ENCODE data around the gene SLC43A2.
A peak's percentile ranks its signal among the peaks of the same experiment; 100 is the strongest.
"Not testable (repeated sequence)": the region's sequence is repeated elsewhere in the genome, so short reads cannot be mapped to it uniquely, and the experiment has no call there.

Gene SLC43A2

DNA sequence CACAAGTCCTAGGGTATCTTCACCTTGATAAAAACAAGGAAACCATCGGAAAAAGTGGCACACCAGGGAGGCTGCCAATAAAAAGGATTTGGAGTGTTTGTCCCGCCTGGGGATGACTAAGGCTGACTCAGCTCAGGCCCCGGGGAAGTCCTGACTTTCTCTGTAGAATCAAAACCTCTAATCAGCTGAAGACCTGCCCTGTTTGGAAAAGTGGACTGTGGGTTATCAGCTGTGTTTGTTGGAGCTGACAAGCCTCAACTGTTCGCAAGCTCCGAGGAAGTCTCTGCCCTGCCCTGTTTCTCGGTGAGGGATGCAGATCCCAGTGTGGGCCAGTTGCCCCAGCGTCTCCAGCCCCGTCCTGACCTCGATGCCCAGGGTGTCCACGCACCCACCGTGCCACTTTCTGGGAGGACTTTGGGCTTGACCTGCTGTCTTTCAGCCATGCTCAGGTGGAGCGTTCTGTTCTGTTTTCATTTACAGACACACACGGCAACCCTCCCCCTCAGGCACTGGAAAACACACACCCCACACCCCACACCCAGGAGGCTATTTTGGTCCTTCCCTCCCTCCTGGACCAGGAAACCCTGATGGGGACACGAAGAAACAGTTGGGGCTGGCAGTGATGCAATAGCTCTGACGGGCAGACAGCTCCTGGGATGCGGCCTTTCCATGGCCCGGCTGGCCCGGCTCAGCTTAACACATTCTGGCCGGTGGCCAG lies 38.4 kb downstream of the SLC43A2 start:
- DNase-seq (ENCODE audit: low read depth), result no peak

DNA sequence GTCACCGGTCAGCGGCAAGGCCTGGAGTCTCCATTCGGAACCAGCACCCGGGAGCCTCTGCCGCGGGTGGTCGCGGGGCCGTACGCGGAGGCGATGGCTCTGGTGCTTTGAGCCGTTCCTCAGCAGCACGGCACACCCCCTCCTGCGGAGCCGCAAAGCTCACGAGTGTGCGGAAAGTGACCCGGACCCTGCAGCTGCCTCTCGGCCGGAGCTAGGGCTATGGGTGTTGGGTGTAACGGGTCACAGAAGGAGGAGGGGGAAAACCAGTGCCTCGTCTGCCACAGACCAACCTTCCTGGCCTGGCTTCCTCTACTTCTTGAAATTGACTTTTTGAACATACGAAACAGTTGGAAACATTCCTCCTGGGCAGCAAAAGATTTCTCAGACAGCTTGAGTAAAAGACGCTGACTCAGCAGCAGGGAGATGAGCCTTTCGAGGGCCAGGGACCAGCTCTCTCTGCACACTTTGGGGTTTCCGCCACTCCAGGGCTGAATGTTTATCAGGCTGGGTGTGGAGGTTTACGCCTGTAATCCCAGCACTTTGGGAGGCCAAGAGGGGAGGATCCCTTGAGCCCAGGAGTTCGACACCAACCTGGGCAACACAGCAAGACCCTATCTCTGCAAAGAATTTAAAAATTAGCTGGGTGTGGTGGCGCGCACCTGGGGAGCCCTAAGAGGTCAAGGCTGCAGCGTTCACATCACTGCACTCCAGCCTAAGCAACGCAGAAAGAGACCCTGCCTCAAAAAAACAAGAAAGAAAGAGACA lies 39.6 kb downstream of the SLC43A2 start:
- no peak for DNase-seq (ENCODE audit: low read depth)

- no peak for DNase-seq (ENCODE audit: low read depth)
Observed at GRCh38 chr17:1584167-1584566, 44.5 kb downstream of the SLC43A2 start.

GRCh38 chr17:1583556-1583955 lies 45.1 kb downstream of the SLC43A2 start:
- no peak for DNase-seq (ENCODE audit: low read depth)

- DNase-seq (ENCODE audit: low read depth), result no peak
Observed at GRCh38 chr17:1582374-1582773, 46.3 kb downstream of the SLC43A2 start.

DNA sequence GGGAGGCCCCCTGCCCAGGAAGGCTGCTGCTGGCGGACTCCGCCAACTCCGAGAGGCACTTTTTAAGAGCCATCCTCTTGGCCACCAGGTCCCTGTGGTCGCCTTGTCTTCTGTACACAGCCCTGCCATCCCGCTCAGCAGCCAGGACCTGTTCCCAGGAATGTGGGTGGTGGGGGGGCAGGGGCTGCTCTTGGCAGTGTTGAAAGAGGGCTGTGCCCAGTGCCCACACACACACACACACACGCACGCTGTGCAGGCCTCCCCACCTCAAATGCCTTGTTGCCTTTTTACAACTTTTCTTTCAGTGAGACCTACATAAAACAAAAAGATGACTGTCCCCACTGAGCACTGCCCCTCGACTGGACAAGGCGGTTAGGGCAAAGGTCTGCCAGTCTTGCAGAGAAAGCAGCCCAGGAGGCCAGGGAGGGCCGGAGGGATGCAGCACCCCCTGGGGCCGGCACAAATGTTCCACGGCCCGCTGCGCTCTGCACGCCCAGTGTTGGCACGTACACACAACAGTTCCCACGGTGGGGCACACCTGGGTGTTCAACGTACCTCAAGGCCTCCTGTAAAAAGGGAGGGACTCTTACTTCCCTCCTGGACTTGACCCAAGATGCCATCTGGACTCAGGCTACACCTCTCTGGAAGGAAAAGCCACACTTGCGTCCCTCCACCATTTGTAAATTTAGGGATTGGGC lies 47.5 kb downstream of the SLC43A2 start:
- DNase-seq (ENCODE audit: low read depth), result no peak

GRCh38 chr17:1578029-1578428 lies 50.6 kb downstream of the SLC43A2 start:
- no peak for DNase-seq (ENCODE audit: low read depth)

- no peak for DNase-seq (ENCODE audit: low read depth)
Observed at GRCh38 chr17:1577583-1578013, 51.0 kb downstream of the SLC43A2 start.

- no peak for DNase-seq (ENCODE audit: low read depth)
Observed at GRCh38 chr17:1577182-1577581, 51.5 kb downstream of the SLC43A2 start.

- no peak for DNase-seq (ENCODE audit: low read depth)
Observed at GRCh38 chr17:1576500-1576899, 52.1 kb downstream of the SLC43A2 start.

DNA sequence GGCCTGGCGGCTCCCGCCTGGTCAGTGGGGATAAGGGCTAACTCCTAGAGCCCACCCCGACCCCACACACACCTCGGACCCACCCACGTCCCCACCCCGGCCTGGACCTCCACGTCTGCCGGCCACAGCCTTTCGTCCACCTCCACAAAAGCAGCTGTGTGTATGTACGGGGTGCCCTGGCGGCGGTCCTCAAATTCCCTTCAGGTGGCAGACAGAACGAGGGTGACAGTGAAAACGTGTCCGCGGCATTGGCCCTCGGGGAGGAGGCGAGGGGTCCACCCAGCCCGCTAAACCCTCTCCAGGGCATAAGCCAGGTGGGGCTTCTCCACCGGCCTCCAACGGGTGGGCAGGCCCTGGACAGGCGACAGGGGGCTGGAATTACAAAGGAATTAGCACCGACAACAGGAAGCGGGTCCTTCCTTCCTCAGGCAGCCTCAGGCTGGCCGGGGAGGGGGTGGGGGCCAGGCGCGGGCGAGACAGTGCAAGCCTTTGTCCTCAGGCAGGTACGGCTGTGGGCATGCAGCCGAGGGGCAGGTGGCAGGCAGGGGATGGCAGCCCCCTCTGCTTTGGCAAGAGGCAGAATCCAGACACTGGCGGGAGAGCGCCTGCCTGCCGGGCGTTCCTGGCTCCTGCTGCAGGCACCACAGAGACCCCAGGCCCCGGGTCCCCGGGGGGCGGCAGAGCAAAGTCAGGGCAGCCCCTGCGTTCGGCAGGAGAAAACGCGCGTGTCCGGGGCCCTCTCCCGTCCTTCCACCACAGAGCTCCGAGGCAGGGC lies 53.8 kb downstream of the SLC43A2 start:
- no peak for DNase-seq (ENCODE audit: low read depth)

- DNase-seq (ENCODE audit: low read depth), result peak; percentile 51
Observed at GRCh38 chr17:1573932-1574696, 54.5 kb downstream of the SLC43A2 start.

GRCh38 chr17:1572646-1573045 lies 56.0 kb downstream of the SLC43A2 start:
- not testable (repeated sequence) for DNase-seq (ENCODE audit: low read depth)

GRCh38 chr17:1571341-1571704 lies 57.3 kb downstream of the SLC43A2 start:
- DNase-seq (ENCODE audit: low read depth), result no peak

DNA sequence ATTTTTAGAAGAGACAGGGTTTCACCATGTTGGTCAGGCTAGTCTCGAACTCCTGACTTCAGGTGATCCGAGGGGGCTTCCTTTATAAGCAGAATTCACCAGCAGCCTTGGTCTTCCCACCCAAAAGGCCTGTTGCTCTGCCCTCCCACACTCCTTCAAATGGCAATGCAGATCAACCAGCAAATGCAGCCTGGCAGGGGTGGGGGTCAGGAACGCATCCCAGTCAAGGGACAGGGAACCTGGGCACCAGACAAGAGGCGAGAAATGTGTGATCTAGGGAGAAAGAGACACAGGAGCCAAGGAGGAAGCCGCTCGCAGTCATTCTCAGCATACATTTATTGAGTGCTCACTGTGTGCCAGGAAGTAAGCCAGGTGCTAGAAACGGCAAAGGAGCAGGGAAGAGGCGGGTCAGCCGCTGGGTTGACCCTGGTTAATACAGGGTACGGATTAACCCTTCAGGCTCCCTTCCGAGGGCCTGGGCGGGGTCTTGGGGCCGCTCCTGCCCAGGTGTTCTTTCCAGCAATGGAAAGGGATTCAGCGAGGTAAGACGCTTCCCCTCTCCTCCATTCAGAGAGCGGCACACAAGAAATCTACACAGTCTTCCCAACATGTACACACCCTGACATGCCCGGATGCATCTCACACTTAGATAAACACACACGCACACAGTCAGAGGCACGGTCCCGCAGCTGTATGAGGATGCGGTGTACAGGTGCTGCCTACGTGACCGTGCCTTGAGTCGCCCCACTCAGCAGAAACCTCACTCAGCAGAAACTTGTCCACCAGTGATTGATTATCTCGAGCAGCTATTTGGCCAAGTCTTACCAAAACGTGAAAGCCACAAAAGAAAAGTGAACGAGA lies 59.5 kb downstream of the SLC43A2 start:
- DNase-seq (ENCODE audit: low read depth), result no peak

GRCh38 chr17:1566505-1567199 lies 62.0 kb downstream of the SLC43A2 start:
- DNase-seq (ENCODE audit: low read depth), result no peak

DNA sequence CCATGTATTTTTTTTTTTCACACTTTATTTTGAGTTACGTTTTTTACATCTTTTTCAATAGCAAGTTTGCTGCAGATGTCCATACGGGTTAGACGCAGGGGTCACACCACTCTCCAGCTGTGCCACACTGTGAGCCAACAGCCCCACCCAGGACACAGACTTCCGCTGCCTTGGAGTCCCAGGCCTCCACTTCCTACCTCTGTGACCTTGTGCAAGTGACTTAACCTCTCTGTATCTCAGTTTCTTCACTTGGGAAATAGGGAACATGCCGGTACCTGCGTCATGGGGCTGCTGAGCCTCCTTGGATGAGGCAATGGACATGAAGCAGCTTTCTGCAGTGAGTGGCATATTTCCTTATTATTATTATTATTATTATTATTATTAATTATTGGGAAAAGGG lies 62.8 kb downstream of the SLC43A2 start:
- no peak for DNase-seq (ENCODE audit: low read depth)

- DNase-seq (ENCODE audit: low read depth), result no peak
Observed at GRCh38 chr17:1563786-1564613, 64.6 kb downstream of the SLC43A2 start.

DNA sequence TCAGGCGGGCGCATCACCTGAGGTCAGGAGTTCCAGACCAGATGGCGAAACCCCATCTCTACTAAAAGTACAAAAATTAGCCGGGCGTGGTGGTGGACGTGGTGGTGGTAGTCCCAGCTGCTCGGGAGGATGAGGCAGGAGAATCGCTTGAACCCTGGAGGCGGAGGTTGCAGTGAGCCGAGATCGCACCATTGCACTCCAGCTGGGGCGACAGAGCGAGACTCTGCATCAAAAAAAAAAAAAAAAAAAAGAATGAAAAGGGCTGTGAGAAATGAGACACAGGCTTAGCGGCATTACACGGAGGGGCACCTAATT lies 65.2 kb downstream of the SLC43A2 start:
- DNase-seq (ENCODE audit: low read depth), result not testable (repeated sequence)
